ENCODE measurements around the gene BRPF1.
"Not testable (repeated sequence)": the region's sequence is repeated elsewhere in the genome, so short reads cannot be mapped to it uniquely, and the experiment has no call there.

- TF ChIP-seq POLR2A, CTCF (IDR thresholded peaks at IDR 0.05): not testable (repeated sequence)
Observed at GRCh38 chr3:9771007-9771406, 39.5 kb downstream of the BRPF1 start.

Data from uterus (tissue), 2 donors.